ENCODE results near the gene PLEKHA7.
"Not testable (repeated sequence)": the region's sequence is repeated elsewhere in the genome, so short reads cannot be mapped to it uniquely, and the experiment has no call there.

The PLEKHA7 gene

DNA sequence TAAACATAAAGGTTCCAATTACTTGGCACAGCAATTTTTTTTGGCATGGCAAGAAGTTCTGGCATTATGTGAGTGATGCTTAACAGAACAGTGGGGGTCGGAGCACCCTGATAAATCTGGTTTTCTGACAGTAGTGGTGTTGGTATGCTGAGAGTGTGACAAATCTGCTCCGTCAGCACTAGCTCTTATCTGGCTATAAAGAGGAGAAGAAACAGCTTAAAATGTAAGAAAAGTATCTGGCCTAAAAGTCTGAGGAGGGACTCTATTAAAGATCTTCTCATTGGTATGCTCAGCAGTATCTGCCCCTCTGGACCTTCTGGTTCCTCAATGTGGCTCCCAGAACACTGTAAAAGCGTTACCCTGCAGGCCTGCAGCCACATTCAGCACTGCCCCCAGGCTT, 137.4 kb downstream of the PLEKHA7 start:
- DNase-seq = no peak

GRCh38 chr11:16876053-16876752, 138.0 kb downstream of the PLEKHA7 start:
- no peak for DNase-seq

DNA sequence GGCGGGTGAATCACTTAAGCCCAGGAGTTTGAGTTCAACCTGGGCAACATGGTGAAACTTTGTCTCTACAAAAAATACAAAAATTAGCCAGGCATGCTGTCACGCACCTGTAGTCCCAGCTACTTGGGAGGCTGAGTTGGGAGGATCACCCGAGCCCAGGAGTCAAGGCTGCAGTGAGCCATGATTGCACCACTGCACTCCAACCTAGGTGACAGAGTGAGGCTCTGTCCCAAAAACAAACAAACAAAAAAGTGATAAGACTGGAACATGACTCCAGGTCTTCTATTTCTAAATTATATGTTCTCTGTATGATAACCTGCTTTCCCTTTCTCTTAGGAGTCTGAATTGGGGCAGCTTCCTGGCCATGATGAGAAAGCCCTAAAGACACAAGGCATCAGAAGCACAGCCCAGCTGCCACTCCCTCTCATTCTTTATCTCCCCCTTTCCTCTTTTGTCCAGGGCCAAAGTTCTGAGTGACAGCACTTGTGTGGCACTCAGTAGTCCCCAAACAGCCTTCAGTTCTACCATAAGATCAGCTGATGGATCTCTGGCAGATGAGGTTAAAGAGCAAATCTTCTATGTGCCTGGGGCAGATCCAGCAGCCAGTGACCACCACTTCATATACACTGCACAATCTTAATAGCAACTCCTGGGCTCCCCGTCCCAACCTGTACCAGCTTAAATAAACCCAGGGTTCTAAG, 139.8 kb downstream of the PLEKHA7 start:
- DNase-seq = no peak

- DNase-seq = no peak
These were observed 140.9 kb downstream of the PLEKHA7 start for GRCh38 chr11:16873289-16873688.

DNA sequence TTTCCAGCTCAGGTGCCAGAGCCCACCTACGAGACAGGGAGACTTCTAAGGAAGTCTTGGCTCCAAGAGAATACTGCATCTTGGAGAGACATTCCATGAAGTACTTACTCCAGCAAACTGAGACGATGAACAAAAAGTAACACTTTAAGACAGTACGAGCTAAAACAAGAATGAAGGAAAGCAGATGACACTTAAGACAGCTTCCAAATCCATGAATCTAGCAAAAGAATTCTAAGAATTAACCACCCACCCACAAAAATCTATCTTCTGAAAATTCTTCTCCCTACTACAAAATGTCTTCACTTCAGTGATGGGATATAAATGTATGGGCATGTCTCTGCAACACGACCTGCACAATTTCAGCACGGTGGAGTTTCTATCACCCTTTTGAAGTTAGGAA, 142.8 kb downstream of the PLEKHA7 start:
- DNase-seq = no peak

DNA sequence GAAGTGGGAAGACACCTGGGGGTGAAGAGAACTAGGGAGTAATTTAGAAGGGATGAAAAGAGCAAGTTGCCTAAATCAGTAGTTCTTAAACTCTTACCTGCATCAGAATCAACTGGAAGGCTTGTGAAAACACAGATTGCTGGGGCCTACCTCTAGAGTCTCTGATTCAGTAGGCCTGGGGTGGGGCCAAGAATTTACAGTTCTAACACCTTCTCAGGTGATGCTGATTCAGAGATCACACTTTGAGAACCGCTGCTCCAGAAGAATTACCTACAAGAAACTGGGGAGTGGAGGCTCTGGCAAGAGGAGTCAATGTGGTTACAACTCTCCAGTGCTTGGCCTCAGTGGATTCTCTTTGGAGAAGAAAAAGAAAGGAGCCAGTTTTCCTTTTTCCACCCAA, 147.1 kb downstream of the PLEKHA7 start:
- no peak for DNase-seq

- not testable (repeated sequence) for DNase-seq
These were observed 149.8 kb downstream of the PLEKHA7 start for GRCh38 chr11:16864428-16864827.

DNA sequence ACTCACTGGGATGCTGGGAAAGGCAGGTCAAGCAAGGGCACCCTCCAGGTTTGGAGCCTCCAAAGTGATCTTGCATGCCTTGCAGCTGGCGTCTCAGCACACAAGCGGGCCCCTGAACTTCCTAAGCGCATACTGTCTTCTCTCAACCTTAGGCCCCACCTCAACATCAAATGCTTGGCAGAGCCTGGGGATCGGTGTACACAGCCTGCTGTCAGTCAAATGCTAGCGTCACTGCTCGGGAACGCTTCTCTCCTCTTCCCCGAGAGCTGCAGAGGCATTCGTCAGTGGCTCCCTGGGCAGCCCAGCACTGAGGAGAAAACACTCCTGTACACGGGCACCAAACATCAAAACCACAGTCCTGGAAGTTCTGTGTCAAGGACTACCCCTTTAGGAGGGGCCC, 150.8 kb downstream of the PLEKHA7 start:
- no peak for DNase-seq

DNA sequence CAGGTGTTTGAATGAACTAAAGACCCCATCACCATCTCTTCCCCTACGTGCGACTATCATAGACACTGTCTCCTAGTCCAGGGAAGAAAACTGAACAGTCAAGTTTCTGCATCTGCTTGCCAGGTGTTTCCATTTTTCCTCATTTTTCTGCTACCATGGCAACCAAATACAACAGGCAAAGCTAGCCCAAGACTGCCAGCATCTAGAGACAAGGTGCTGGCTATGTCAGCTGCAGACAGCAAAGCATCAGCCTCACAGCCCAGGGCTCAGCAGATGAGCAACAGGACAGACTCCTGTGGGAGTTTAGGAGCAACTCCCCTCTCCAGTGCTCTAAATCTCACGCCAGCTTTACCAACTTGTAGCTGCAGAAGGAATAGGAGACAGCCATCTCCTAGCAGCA, 151.5 kb downstream of the PLEKHA7 start:
- DNase-seq = no peak

GRCh38 chr11:16861862-16862261, 152.4 kb downstream of the PLEKHA7 start:
- no peak for DNase-seq

DNA sequence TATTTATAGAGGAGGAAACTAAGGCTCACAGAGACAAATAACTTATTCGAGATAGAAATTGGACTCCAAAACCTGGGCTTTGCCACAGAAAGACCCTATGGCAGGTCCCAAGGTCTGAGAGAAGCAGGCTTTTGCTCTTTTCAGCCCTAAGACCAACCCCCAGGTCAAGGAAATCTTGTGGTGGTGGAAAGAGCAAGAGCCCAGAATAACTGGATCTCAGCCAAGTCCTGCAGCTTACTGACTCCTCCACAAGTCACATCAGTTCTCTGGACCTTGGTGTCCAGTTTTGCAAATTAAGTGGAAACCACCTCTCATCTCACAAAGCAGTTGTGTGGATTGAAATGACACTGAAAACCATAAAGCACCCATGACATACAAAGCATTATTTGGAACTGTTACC, 153.6 kb downstream of the PLEKHA7 start:
- DNase-seq = no peak

DNA sequence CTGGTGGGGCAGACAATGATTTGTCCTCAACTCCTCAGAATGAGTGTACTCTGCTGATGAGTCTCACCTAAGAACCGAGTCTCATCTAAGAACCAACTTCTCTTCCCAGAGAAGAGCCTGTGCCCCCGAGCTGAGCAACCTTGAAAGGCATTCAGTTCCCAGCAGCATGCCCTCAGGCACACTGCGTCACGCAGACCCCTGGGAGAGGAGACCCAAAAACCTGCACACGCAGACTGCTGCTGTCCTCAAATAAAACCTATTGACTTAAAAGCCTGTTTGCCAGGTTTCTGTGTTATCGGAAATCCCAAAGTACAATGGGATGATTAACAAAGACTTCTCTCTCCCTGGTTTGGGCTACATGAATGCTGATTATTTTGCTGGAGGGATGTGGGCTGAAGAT, 154.6 kb downstream of the PLEKHA7 start:
- DNase-seq = no peak

GRCh38 chr11:16857186-16857585, 157.0 kb downstream of the PLEKHA7 start:
- no peak for DNase-seq

- no peak for DNase-seq
These were observed 158.2 kb downstream of the PLEKHA7 start for GRCh38 chr11:16856022-16856471.

DNA sequence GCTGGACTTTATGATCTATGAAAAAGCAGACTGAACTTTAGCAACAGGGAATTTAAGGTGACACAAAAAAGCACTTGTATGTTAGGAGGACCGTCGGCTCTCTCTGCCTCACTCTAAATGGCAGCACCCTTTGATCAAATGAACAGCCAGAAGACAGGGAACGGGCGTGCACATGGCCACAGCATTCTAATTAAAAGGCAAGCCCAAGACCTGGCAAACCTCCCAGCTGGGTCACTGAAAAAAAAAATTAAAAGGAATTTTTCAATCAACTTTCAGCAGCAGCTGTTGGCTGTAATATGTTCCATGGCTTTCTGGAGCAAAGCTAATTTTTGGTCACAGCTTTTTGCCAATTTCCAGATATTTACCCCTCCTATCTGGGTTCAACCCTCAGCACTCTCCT, 159.2 kb downstream of the PLEKHA7 start:
- no peak for DNase-seq

DNA sequence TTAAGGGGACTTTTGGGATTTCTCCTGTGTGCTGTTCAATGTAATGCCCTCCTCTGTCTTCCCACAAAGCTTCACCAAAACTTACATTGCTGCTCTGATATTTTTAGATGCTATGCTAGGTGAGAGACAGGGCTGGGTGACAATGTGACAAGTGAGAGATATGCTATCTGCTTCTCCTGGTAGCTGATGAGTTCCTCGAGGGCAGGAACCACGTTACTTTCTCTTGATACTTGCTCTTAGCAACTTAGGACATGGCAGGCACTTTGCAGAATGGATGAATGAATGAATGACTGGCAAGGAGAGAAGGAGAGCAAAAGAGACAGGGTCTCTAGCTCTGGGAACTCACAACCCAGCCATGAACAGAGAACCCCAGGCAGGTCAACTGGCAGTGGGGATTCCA, 160.4 kb downstream of the PLEKHA7 start:
- DNase-seq = no peak

DNA sequence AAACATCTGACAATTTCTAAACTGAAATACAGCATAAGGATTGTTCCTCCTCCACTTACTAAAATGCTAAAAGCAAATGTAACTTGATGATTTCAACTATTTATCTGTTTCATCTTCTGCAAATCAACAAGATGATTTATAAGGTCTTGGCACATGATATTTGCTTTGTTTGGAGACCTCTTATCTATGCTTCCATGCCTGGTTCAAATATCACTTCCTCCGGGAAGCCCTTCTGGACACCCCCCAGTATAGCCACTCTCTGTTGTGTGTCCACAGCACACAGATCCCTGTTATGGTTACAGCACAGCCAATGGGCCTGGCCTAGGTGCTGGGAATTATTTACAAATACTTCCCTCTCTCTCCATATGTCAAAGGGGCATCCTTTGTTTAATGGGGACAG, 160.9 kb downstream of the PLEKHA7 start:
- no peak for DNase-seq

DNA sequence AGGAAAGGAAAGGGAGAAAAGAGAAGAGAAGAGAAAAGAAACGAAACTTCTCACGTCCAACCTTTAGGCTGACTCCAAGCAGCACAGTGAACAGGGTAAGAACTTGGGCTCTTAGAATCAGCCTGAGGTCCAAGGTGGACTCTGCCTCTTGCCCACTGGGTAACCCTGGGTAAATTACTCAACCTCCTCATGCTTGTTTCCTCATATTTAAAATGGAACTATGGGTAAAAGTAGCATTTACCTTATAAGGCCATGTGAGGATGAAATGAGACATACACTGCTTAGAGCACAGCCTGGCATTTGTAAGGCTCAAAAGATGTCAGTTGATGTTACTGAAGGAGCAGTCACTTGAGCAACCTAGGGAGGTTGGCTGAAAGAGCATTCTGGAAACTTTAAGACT, 167.9 kb downstream of the PLEKHA7 start:
- no peak for DNase-seq

GRCh38 chr11:16844268-16844771, 169.9 kb downstream of the PLEKHA7 start:
- no peak for DNase-seq

DNA sequence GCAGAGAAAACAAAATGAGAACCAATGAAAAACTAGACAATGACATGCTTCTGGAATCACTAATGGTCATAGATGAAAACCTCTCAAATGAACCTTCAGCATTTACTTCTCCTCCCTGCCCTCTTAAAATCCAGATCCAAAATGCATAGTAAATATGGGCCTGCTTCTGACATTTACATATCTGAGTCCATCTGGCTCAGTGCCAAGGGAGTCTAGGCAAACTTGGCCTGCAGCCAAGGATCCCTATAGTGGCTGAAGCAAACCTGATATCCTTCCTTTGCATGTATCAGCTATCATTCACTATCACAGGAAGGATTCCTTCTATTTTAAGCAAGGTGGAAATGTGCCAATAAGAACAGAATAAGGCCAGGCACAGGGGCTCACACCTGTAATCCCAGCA, 170.9 kb downstream of the PLEKHA7 start:
- no peak for DNase-seq

DNA sequence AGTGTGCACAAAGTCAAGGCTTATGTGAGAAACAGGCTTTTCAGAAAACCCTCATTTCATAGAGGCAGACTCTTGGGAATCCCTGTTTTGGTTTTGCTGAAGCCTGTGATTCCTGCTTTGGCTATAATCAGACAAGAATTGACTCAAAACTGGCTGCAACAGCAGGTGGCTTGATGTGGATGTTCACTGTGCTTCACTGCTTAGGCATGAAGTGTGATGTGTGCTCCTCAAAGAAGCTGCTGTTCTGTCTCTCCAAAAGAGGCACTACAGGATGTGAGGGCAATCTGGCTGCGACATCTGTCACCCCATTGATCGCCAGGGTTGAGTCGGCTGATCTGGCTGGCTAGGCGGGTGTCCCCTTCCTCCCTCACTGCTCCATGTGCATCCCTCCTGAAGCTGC, 172.2 kb downstream of the PLEKHA7 start:
- no peak for DNase-seq

- DNase-seq = no peak
These were observed 172.7 kb downstream of the PLEKHA7 start for GRCh38 chr11:16841481-16841880.

GRCh38 chr11:16840951-16841350, 173.3 kb downstream of the PLEKHA7 start:
- DNase-seq = no peak

DNA sequence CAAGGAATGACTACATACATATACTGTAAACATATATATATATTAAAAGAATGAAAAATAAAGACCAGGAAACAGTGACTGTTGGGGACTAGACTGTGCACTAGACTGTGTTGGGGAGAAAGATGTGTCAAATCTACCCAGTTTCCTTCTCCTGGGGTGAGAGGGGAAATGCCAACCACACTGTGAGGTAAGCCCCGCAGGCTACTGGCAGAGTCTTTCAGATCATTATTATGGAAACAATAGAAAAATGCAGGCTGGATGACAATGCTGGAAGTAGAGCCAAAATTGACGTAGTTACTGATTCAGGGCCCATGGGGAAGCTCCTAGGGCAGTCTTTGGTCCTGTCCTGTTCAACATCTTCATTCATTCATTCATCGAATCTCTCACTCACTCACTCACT, 174.4 kb downstream of the PLEKHA7 start:
- no peak for DNase-seq

GRCh38 chr11:16834384-16834783, 179.8 kb downstream of the PLEKHA7 start:
- DNase-seq = no peak

Measured in CD4-positive, alpha-beta T cell treated with Interleukin-1 beta for 1 hour (primary cell).